ENCODE measurements around the gene KIF13A.

GRCh38 chr6:17935188-17936149 lies 52.0 kb downstream of the KIF13A start:
- TF ChIP-seq CTCF (IDR thresholded peaks at IDR 0.05) (no peak), POLR2AphosphoS5 (IDR thresholded peaks at IDR 0.05; ENCODE audit: insufficient read depth in 1 of 2, low read depth in 1 of 2) (no peak)

Measured in vagina (tissue), 2 donors.